Sciatic nerve (tissue), 2 donors: Measurements from ENCODE around the gene RBMS3. TPM values are rescaled to one million over a fixed set of nuclear protein-coding genes. Genes with fewer than 3 reads are reported as not detected.
"Not testable (repeated sequence)": the region's sequence is repeated elsewhere in the genome, so short reads cannot be mapped to it uniquely, and the experiment has no call there.

ENCODE experiments used
- ATAC-seq: fragments of 200-7000 bp; cut with Tn5 transposase; one replicate; pipeline ENCODE4 v1.9.1; 2020; ENCODE audit warnings: mild to moderate bottlenecking, moderate library complexity
- DNase-seq: peaks from one replicate; pipeline ENCODE4 v3.0.0-alpha.2; 2020; ENCODE audit warnings: low spot score
- intact Hi-C: fragments of 100-400 bp; cut with DNase I; formaldehyde crosslinking; loops from one replicate; pipeline ENCODE4 v1.14.2; 2022
- total RNA-seq: library from RNA; stranded (reverse); fragmentation: NEBNext Ultra II Directional; extraction: Animal tissue kit (Norgen Biotek cat#: 25700); gene quantifications from one replicate; pipeline ENCODE4 v1.2.1, GENCODE V29; 2021
- donor health status: DM: no; HTN: no; CAD: no.
- donor health status: DM: no; HTN: no; CAD: no.

Gene RBMS3
- 161 TPM for total RNA-seq

DNA sequence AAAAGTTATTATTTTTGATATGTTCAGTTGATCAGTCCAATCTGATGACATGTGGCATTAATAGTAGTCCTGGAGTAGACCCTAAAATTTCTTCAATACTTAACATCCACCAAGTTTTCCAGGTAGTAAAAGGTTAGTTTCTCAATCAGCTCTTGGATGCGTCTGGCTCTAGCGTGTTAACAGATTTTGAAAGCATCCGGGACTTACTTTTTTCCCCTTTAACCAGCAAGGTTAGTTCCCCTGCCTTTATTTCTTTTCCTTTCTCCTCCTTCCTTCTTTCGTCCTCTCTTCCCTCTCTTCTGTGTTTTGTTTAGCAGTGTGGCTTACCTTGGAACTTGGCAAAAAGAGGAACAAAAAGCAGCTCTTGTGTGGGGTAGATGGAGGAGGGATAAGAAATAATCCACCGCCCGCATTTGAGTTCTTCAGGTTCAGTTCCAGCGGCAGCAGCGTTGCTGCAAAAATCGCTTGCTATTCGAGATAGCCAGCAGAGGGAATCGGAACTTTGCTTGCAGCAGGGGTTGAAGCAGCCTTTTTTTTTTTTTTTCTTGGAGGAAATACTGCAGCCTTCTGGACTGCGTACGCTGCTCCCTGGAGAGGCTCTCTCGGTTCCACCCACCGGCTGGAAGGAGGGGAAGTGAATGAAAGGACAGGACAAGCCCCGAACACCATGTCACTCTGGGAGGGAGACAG lies at the start of gene RBMS3:
Gene RBMS3 (plus strand): TSS at position 668 of the 690 bp plus-strand sequence.
- ATAC-seq (peak; percentile 97), DNase-seq (peak; percentile 93)
- intact Hi-C loops, result no loop called here

DNA sequence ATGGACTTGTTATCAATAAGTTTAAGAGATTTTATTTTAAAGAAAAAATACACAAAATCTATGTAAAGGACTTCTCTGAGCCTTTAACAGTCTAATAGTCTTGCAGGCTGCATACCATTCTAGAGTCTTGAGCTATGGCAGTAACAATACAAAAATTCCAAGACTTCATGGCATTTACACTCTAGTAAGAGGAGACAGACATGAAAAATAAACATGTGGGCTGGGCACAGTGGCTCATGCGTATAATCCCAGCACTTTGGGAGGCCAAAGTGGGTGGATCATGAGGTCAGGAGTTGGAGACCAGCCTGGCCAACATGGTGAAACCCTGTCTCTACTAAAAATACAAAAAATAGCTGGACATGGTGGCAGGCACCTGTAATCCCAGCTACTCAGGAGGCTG lies 47.7 kb upstream of the RBMS3 start:
- ATAC-seq, intact Hi-C loops, DNase-seq: not testable (repeated sequence)

DNA sequence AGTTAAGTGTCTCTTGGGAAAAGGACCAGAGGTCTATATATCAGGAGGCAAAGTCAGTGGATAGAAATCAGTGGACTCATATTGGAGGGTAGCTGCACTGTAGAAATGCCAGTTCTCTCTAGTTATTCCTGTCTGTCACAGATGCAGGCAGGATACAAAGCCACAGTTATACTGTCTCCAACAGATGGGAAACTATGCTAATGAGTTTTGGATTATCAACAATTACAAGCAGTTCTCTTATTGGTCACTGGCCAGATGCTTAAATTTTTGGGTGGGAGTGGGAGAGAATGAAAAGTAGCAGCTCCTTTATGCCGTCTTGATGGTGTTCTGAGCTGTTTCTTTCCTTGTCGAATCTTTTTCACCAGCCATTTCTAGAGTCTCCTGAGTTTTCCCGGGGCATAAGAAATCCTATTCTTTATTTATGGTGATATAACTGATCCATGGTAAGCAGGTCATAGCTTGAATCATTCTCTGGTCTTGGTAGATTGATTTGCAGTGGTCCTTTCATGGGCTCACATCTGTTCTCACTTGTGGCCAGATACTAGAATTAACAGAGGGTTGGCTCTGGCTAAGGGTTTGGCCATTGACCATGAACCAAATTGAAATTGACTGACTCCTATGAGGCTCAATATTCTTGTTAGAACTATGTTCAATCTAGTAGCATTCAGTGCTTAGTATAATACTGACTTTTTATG lies 44.6 kb upstream of the RBMS3 start:
- DNase-seq (no peak), ATAC-seq (no peak)
- intact Hi-C loops, result no loop called here

DNA sequence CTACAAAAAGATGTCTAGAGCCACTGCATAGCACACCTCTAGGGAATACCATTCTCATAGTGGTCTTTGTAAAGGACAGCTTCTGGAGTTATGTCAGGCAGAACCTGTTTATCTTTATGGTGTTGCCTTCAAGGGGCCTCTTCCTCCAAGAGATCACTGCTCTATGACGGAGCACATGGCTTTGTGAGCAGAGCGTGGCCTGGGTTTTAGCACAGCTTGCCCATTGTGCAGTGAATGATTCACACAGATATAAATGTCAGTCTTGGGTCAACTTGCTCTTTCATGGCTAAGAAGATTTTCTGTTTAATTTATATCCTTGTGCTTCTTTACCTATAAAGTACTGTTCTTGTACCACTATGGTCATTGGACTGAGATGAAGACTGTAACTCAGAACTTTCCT lies 41.5 kb upstream of the RBMS3 start:
- DNase-seq (no peak), ATAC-seq (no peak)
- intact Hi-C loops, result no loop called here

DNA sequence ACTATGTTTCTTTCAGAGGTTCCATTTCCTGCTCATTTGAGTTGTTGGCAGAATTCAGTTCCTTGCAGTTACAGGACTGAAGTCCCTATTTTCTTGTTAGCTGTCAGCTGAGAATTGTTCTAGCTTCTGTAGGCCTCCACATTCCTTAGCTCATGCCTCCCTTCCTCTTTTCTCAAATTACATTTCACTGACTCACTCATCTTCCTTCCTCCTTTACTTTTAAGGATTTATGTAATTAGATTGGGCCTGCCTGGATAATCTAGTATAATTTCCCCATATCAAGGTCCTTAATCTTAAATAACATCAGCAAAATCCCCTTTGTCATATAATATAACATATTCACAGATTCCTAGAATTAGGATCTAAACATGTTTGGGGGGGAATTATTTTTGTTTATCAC lies 40.6 kb upstream of the RBMS3 start:
- intact Hi-C loops, result no loop called here
- ATAC-seq, result no peak
- DNase-seq, result no peak

DNA sequence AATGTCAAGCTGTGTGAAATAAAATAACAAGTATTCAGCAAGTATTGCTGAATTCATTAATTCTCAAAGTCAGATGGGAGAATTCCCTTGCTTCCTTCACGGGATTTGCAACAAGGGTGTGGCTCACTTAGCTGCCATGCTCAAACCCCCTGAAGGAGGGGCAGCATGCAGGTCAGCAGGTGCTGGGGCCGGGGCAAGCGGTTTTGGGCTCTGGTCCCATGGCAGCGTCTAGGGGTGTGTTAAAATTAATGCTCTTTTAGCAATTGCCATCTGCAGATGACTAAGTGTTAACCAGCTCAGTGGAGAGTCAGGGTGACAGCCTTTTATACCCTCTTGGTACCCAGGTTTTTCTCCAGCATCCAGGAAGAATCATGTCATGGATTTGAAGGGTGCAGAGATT lies 40.0 kb upstream of the RBMS3 start:
- intact Hi-C loops, result no loop called here
- DNase-seq (no peak), ATAC-seq (no peak)

GRCh38 chr3:29241855-29242254 lies 39.0 kb upstream of the RBMS3 start:
- intact Hi-C loops, result no loop called here
- ATAC-seq, result no peak
- DNase-seq, result no peak

DNA sequence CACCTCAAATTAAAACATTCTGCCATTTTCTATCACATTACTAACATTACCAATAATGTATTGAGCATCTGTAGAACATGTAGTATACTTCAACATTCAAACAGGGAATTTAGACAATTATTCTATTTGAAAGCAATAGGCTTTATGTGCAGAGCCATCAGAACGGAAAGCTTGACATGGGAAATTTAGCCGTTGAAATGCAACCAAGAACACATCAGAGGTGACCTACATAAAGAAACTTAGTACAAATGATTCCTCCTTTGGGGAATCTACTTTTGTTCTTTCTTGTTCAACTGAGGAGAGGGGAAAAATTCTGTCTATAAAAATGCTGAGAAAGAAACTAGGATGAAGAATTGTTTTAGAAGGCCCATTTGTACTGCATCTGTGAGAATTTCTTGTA lies 38.6 kb upstream of the RBMS3 start:
- DNase-seq (no peak), ATAC-seq (no peak)
- intact Hi-C loops, result no loop called here

DNA sequence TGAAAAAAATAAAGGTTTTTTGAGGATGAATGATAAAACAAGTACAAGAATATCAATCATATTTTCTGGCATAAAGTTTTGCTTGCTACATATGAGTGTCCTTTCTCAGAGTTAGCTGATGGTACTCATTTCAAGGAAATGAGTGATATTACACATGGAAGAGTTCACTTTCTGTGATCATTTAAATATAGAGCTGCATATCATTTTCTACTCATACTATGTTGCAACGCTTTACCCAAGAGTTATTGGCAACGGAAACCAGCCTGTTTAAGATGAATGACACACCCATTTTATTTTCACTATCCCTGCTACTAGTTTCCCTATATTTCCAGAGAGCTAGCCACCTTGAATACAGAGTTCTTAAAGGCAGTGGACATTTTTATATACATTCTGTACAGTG lies 35.4 kb upstream of the RBMS3 start:
- ATAC-seq (no peak), DNase-seq (no peak)
- intact Hi-C loops, result no loop called here

DNA sequence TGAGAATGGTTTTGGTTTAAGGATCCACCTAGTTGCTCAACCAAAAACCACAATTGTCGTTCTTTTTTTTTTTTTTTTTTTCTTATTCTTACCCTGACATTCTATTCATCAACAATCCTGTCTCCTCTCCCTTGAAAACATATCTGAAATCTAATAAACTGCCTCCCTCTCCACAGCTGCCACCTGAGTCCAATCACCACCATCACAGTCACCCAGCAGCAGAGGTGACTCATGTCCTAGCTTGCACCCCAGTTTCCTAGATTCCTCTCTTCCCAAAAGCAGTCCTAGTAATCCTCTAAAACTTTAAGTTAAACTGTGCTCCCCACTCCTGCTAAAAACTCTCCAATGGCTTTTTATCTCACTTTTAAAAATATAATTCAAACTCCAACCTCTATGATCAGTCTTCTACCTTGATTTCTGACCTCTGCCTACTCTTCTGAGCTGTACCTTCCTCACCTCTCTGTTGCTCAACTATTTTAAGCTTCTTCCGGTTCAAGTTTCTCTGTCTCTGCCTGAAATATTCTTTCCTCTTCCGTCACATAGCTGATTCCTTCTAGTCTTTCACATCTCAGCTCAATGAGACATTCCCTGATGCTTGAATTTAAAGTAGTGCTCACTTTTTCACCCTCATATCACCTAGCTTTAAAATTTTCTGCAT lies 33.7 kb upstream of the RBMS3 start:
- intact Hi-C loops, result no loop called here
- DNase-seq (no peak), ATAC-seq (no peak)

DNA sequence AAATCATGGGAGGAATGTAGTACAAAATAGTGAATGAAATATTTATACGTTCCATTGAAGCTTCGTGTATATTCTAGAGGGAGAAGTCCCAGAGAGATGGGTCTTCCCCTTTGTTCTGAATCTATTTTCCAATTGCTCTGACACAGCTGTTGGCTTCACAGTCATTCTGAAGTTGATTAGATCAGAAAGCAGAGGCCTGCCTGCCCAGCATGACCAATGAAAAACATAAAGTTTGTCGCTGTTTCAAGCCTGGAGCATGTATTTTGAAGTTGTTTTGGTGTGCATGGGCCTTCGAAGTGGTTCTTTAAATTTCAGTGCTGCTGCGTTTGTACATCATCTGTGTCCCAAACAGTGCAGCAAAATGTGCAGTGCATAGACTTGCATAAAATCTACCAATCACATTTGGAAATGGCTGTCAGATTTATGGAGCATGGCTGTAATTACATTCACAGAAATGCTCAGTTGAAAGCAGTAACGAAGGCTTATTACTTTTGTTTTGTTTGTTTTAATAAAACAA lies 31.0 kb upstream of the RBMS3 start:
- DNase-seq (no peak), ATAC-seq (no peak)
- intact Hi-C loops, result no loop called here

DNA sequence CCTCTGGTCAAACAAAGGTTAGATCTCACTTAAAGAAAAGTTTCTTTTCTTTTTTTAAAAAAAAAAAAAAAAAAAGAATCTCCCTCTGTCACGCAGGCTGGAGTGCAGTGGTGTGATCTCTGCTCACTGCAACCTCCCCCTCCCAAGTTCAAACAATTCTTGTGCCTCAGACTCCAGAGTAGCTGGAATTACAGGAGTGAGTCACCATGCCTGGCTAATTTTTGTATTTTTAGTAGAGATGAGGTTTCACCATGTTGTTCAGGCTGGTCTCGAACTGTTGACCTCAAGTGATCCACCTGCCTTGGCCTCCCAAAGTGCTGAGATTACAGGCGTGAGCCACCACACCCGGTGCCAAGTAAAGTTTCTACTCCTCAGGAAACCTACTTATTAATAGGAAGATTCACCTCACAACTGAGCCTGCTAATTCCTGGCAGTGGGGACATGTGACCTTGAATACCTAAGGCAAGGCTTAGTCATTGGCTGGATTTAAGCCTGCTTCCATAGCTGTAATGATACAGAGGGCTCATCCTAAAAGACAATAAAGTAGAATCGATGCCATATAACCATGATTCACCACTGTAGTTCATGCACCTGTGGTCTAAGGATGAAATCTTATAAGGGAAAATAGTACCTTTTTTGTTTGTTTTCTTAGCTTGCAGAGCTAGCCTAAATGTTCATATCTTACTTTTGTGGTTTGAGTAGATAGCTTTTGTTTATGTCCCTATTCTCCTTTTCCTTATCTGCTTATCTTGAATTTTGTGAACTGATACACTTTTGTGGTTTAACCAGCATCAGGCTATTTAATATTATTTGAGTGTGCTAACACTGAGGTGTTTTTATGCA lies 24.8 kb upstream of the RBMS3 start:
- no peak for DNase-seq
- intact Hi-C loops, result no loop called here
- ATAC-seq, result no peak

DNA sequence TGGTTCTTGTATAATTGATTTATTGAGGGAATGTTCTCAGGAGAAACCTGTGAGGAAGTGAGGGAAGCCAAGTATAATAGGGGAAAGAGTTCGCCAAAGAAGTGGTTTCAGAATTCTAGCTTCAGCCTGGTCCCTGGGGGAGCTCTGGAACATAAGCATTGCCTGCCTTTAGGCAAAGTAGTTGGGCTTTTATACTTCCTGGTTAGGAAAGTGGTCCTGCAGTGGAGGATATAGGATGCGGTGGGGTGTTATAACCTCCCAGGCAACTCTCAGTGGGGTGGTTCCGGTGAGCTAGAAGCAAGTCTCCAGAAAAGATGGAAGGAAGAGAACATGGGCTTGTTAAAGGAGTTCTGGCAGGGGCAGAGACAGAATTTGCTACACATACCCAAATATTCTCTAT lies 22.7 kb upstream of the RBMS3 start:
- DNase-seq, result no peak
- ATAC-seq, result no peak
- intact Hi-C loops, result no loop called here

DNA sequence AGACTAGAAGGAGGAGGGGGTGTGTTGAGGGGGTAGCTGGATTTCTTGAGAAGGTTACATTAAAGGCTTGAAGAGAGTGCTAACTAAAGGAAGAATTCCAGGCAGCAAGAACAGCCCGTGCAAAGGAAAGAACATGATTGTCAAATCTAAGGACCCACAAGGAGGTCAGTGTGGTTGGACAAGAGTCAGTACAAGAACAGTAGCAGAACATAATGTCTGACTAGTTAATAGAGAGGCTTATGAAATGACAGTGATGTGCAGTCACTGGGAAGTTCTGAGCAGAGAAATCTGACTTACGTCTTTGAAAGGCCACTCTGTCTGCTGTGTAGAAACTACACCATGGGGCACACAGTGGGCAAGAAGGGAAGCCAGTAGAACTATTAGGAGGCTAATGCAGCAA lies 19.8 kb upstream of the RBMS3 start:
- DNase-seq (no peak), ATAC-seq (no peak)
- intact Hi-C loops, result no loop called here

DNA sequence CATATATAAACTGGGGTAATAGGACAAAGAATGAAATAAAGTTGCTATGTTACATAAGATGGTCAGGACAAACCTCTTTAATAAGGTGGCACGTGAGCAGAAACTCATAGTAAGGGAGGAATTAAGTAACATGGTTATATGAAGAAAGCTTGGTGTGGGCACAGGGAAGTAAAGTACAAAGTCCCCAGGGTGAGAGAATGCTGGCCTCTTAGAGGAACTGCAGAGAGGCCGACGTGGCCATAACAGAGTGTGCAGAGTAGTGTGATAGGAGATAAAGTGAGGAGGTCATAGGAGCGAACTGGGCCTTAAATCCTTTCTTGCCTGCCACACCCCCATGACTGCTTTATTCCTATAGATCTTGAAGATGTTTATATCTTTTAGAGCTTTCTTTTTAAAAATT lies 17.4 kb upstream of the RBMS3 start:
- no peak for DNase-seq
- ATAC-seq, result no peak
- intact Hi-C loops, result no loop called here

DNA sequence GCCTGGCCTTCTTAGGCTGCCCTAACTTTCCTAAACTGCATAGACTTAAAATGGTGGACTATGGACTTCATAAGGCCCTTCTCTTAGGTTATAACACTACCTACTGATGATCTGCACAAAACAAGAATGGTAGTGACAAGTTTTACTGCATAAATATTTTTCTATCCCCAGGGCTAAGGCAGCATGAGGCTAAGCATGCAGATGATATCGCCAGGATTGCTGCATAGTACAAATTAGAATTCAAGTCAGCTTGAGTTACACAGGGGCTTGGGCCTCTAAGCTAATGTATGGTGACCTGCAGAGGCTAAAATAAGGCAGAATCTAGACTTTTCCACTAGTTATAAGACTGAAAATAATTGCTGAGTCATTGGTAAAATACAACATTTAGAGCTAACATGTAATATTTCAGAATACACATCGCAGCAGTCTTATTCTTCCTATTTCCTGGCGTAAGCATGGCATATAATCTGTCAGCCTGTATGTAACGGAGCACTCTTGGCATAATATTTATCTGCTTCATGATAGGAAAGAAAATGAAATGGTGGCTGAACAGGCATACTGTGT lies 15.3 kb upstream of the RBMS3 start:
- intact Hi-C loops, result no loop called here
- no peak for DNase-seq
- ATAC-seq, result no peak

- DNase-seq (no peak), ATAC-seq (no peak)
- intact Hi-C loops, result no loop called here
Measured at GRCh38 chr3:29267226-29267625, 13.6 kb upstream of the RBMS3 start.

DNA sequence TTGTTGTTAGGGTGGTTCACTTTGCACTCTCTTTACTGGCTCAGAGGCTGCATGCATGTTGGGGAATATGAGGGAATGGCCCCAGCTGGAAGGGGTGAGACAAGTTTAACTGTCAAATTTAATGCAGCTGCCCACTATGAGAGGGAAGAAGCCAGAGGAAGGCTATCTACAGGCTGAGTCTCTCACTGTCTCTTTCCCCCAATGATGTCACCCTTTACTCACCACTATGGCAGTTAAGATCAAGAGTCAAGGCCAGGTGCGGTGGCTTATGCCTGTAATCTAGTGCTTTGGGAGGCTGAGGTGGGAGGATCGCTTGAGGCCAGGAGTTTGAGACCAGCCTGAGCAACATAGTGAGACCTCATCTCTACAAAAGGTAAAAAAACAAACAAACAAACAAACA lies 12.2 kb upstream of the RBMS3 start:
- DNase-seq (no peak), ATAC-seq (no peak)
- intact Hi-C loops, result no loop called here

- no peak for ATAC-seq
- DNase-seq, result no peak
- intact Hi-C loops, result no loop called here
Measured at GRCh38 chr3:29270752-29271151, 10.1 kb upstream of the RBMS3 start.
